Activated naive CD4-positive, alpha-beta T cell treated with anti-CD3 and anti-CD28 coated beads, Interleukin-2, amount 10 ng/mL, durations not matched to agents 7 days and 5 days (primary cell): ENCODE results near the gene TMEM235.
A peak's percentile ranks its signal among the peaks of the same experiment; 100 is the strongest.

ENCODE experiments used
- CTCF ChIA-PET: fragments of 350-600 bp; sonication (Branson Sonifier 250); formaldehyde crosslinking; loops from one replicate; lab custom pipeline; 2021; ENCODE audit warnings: antibody characterized with exemption; lab: Charles Lee
- DNase-seq: peaks from one replicate; pipeline ENCODE4 v3.0.0-alpha.2; 2020
- H3K27ac Mint-ChIP-seq: one replicate; pipeline ENCODE4 v1.8.0; 2021; ENCODE audit warnings: mild to moderate bottlenecking, moderate library complexity, mixed read lengths
- H3K27me3 Mint-ChIP-seq: one replicate; pipeline ENCODE4 v1.8.0; 2021; ENCODE audit warnings: mild to moderate bottlenecking, mixed read lengths
- H3K36me3 Mint-ChIP-seq: one replicate; pipeline ENCODE4 v1.8.0; 2021; ENCODE audit warnings: mixed read lengths
- H3K4me1 Mint-ChIP-seq: one replicate; pipeline ENCODE4 v1.8.0; 2021; ENCODE audit warnings: mixed read lengths
- H3K4me3 Mint-ChIP-seq: one replicate; pipeline ENCODE4 v1.8.0; 2021; ENCODE audit warnings: mild to moderate bottlenecking, moderate library complexity, mixed read lengths
- H3K9me3 Mint-ChIP-seq: one replicate; pipeline ENCODE4 v1.8.0; 2021; ENCODE audit warnings: mixed read lengths

Gene TMEM235

DNA sequence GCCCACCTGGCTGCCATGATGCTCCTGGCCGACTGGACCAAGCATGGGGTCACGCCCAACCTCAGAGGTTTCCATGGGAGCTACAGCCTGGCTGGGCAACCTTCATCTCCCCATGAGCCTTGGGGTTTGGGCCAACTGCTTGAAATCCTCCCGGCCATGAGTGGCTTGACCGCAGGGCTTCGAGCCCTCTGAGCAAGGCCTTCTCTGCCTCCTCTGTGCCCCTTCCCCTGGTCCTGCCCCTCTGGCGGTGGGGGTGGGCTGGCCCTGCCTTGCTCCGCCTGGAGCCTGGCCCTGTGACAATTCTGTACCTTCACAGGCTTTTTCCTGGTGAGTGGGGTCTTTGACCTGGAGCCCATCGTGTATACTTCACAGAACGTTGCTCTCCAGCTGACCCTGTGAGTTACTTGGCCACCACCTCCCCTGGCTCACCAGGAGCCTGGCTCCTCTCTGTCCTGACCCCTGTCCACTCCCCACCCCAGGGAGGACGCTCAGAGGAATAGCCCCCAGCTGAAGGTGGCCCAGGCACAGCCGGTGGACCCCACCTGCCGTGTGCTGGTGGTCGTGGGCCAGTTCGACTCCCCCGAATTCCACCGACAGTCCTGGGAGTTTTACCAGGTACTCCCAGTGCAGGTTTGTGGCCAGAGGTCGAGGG lies 26.2 kb upstream of the TMEM235 start:
- DNase-seq: no peak
- no peaks in the 10 kb centered on the region for H3K4me1 Mint-ChIP-seq
- H3K9me3 Mint-ChIP-seq: no peaks in the 10 kb centered on the region
- no peaks in the 10 kb centered on the region for H3K36me3 Mint-ChIP-seq
- CTCF ChIA-PET: no interaction called here
- H3K27me3 Mint-ChIP-seq: peaks cover 4% of the 10 kb centered on the region
- no peak overlapping the region for H3K4me3 Mint-ChIP-seq
- H3K27ac Mint-ChIP-seq: no peak overlapping the region

DNA sequence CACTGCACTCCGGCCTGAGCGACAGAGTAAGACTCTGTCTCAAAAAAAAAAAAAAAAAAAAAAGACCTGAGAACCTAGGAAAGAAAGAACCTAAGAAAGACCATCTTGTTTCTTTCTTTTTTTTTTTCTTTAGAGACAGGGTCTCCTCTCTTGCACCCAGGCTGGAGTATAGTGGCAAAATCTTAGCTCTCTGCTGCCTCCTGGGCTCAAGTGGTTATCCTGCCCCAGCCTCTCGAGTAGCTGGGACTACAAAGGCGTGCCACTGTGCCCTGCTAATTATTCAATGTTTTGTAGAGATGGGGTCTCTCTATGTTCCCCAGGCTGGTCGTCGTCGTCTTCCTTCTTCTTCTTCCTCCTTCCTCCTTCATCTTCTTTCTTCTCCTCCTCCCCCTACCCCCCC lies 25.1 kb upstream of the TMEM235 start:
- no peak for DNase-seq
- Mint-ChIP-seq H3K27me3 (peaks cover 4% of the 10 kb centered on the region), H3K9me3 (no peaks in the 10 kb centered on the region), H3K4me3 (no peak overlapping the region), H3K4me1 (no peaks in the 10 kb centered on the region), H3K27ac (no peak overlapping the region), H3K36me3 (no peaks in the 10 kb centered on the region)
- CTCF ChIA-PET: no interaction called here

DNA sequence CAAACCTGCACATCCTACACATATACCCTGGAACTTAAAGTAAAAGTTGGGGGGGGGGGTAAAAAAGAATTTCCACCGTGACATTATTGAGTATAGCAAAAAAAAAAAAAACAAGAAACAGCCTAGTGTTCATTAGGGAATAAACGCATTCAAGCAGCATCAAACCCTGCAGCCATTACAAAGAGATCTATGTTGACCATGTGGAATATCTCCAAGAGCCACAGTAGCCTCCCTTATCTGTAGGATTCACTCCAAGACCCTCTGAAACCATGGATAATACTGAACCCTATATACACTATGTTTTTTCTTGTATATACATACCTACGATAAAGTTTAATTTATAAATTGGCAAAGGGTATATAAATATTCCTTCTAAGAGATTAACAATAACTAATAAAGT lies 22.9 kb upstream of the TMEM235 start:
- H3K4me3 Mint-ChIP-seq: no peak overlapping the region
- H3K36me3 Mint-ChIP-seq: no peaks in the 10 kb centered on the region
- no peak for DNase-seq
- H3K27me3 Mint-ChIP-seq: peaks cover 4% of the 10 kb centered on the region
- H3K4me1 Mint-ChIP-seq: peaks cover under 1% of the 10 kb centered on the region
- CTCF ChIA-PET: no interaction called here
- no peaks in the 10 kb centered on the region for H3K9me3 Mint-ChIP-seq
- no peak overlapping the region for H3K27ac Mint-ChIP-seq

DNA sequence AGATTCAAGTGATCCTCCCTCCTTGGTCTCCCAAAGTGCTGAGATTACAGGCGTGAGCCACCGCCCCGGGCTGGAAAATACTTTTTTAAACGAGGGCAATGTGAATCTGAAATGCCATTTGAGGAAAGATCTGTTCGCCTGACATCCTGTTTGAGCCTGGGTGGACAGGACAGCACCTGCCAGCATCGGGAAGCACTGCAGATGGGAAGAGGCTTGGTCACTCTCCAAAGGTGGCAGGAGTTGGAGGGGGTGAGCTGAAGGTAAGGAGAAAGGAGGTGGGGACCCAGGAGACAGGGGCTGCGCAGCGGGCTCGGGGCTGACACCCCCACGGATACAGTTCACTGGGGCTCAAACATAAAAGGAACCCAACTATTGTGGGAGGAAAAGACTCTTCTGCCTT lies 21.3 kb upstream of the TMEM235 start:
- Mint-ChIP-seq H3K4me1 (peaks cover 11% of the 10 kb centered on the region), H3K27ac (no peak overlapping the region), H3K4me3 (no peak overlapping the region), H3K36me3 (peaks cover 2% of the 10 kb centered on the region), H3K9me3 (no peaks in the 10 kb centered on the region), H3K27me3 (peaks cover 4% of the 10 kb centered on the region)
- CTCF ChIA-PET: no interaction called here
- no peak for DNase-seq

DNA sequence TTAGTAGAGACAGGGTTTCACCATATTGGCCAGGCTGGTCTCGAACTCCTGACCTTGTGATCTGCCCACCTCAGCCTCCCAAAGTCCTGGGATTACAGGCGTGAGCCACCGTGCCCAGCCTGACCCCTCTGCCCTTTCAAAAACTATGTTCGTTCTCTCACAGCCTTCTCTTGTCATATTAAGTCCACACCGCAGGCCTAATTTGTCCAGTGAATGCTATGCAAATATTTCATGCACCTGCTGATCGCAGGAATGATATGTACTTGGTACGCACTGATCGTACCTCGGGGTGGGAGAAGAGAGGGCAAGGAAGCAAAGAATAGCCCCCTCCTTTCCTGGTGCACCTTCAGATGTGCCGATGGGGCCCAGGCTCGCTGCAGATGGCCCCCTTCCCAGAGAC lies 20.4 kb upstream of the TMEM235 start:
- CTCF ChIA-PET: no interaction called here
- Mint-ChIP-seq H3K36me3 (peaks cover 7% of the 10 kb centered on the region), H3K4me1 (peaks cover 18% of the 10 kb centered on the region), H3K27ac (no peak overlapping the region), H3K9me3 (no peaks in the 10 kb centered on the region), H3K27me3 (peaks cover 4% of the 10 kb centered on the region), H3K4me3 (no peak overlapping the region)
- DNase-seq: no peak

DNA sequence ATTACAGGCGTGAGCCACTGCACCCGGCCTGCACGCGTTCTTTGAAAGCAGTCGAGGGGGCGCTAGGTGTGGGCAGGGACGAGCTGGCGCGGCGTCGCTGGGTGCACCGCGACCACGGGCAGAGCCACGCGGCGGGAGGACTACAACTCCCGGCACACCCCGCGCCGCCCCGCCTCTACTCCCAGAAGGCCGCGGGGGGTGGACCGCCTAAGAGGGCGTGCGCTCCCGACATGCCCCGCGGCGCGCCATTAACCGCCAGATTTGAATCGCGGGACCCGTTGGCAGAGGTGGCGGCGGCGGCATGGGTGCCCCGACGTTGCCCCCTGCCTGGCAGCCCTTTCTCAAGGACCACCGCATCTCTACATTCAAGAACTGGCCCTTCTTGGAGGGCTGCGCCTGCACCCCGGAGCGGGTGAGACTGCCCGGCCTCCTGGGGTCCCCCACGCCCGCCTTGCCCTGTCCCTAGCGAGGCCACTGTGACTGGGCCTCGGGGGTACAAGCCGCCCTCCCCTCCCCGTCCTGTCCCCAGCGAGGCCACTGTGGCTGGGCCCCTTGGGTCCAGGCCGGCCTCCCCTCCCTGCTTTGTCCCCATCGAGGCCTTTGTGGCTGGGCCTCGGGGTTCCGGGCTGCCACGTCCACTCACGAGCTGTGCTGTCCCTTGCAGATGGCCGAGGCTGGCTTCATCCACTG lies 17.3 kb upstream of the TMEM235 start, which contains the start of gene BIRC5:
TSS of gene BIRC5 (plus strand) at position 238 of the 690 bp plus-strand sequence. CDS start at position 302, 64 bp downstream.
- CTCF ChIA-PET: interaction anchor here (1.2 kb wide), 1 partner anchor 36 kb away, joined by 3 read pairs; no protein-coding TSS in a partner anchor
- Mint-ChIP-seq H3K9me3 (no peaks in the 10 kb centered on the region), H3K4me1 (peaks cover 26% of the 10 kb centered on the region), H3K27me3 (peaks cover 4% of the 10 kb centered on the region), H3K4me3 (peak within 1 kb of the TSS; percentile 97), H3K27ac (peak within 1 kb of the TSS; percentile 93), H3K36me3 (peaks cover 20% of the 10 kb centered on the region)
- peak; percentile 94 for DNase-seq

DNA sequence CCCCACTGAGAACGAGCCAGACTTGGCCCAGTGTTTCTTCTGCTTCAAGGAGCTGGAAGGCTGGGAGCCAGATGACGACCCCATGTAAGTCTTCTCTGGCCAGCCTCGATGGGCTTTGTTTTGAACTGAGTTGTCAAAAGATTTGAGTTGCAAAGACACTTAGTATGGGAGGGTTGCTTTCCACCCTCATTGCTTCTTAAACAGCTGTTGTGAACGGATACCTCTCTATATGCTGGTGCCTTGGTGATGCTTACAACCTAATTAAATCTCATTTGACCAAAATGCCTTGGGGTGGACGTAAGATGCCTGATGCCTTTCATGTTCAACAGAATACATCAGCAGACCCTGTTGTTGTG lies 16.7 kb upstream of the TMEM235 start:
- Mint-ChIP-seq H3K27ac (peak overlapping the region; percentile 93), H3K9me3 (no peaks in the 10 kb centered on the region), H3K4me1 (peaks cover 32% of the 10 kb centered on the region), H3K36me3 (peaks cover 25% of the 10 kb centered on the region), H3K27me3 (peaks cover 4% of the 10 kb centered on the region), H3K4me3 (peak overlapping the region; percentile 97)
- CTCF ChIA-PET: interaction anchor here (1.2 kb wide), 1 partner anchor 36 kb away, joined by 3 read pairs; no protein-coding TSS in a partner anchor
- DNase-seq: no peak

DNA sequence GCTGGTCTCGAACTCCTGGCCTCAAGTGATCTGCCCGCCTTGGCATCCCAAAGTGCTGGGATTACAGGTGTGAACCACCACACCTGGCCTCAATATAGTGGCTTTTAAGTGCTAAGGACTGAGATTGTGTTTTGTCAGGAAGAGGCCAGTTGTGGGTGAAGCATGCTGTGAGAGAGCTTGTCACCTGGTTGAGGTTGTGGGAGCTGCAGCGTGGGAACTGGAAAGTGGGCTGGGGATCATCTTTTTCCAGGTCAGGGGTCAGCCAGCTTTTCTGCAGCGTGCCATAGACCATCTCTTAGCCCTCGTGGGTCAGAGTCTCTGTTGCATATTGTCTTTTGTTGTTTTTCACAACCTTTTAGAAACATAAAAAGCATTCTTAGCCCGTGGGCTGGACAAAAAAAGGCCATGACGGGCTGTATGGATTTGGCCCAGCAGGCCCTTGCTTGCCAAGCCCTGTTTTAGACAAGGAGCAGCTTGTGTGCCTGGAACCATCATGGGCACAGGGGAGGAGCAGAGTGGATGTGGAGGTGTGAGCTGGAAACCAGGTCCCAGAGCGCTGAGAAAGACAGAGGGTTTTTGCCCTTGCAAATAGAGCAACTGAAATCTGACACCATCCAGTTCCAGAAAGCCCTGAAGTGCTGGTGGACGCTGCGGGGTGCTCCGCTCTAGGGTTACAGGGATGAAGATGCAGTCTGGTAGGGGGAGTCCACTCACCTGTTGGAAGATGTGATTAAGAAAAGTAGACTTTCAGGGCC lies 11.9 kb upstream of the TMEM235 start:
- no peaks in the 10 kb centered on the region for H3K27me3 Mint-ChIP-seq
- CTCF ChIA-PET: no interaction called here
- peaks cover 55% of the 10 kb centered on the region for H3K36me3 Mint-ChIP-seq
- H3K27ac Mint-ChIP-seq: peak overlapping the region; percentile 42
- no peaks in the 10 kb centered on the region for H3K9me3 Mint-ChIP-seq
- H3K4me3 Mint-ChIP-seq: no peak overlapping the region
- no peak for DNase-seq
- peaks cover 27% of the 10 kb centered on the region for H3K4me1 Mint-ChIP-seq

DNA sequence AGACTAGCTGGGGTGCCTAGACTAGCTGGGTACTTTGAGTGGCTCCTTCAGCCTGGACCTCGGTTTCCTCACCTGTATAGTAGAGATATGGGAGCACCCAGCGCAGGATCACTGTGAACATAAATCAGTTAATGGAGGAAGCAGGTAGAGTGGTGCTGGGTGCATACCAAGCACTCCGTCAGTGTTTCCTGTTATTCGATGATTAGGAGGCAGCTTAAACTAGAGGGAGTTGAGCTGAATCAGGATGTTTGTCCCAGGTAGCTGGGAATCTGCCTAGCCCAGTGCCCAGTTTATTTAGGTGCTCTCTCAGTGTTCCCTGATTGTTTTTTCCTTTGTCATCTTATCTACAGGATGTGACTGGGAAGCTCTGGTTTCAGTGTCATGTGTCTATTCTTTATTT lies 8.4 kb upstream of the TMEM235 start:
- Mint-ChIP-seq H3K9me3 (no peaks in the 10 kb centered on the region), H3K27ac (peak overlapping the region; percentile 16), H3K36me3 (peaks cover 56% of the 10 kb centered on the region)

DNA sequence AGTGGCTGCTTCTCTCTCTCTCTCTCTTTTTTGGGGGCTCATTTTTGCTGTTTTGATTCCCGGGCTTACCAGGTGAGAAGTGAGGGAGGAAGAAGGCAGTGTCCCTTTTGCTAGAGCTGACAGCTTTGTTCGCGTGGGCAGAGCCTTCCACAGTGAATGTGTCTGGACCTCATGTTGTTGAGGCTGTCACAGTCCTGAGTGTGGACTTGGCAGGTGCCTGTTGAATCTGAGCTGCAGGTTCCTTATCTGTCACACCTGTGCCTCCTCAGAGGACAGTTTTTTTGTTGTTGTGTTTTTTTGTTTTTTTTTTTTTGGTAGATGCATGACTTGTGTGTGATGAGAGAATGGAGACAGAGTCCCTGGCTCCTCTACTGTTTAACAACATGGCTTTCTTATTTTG lies 7.7 kb upstream of the TMEM235 start:
- CTCF ChIA-PET: no interaction called here
- Mint-ChIP-seq H3K27me3 (peaks cover 27% of the 10 kb centered on the region), H3K9me3 (no peaks in the 10 kb centered on the region), H3K36me3 (peaks cover 53% of the 10 kb centered on the region), H3K27ac (no peak overlapping the region), H3K4me1 (peaks cover 15% of the 10 kb centered on the region), H3K4me3 (no peak overlapping the region)
- no peak for DNase-seq

More for the DNA sequence above, 8.4 kb upstream of the TMEM235 start:
- no peak for DNase-seq
- H3K4me3 Mint-ChIP-seq: no peak overlapping the region
- peaks cover 15% of the 10 kb centered on the region for H3K4me1 Mint-ChIP-seq
- CTCF ChIA-PET: no interaction called here
- peaks cover 20% of the 10 kb centered on the region for H3K27me3 Mint-ChIP-seq

DNA sequence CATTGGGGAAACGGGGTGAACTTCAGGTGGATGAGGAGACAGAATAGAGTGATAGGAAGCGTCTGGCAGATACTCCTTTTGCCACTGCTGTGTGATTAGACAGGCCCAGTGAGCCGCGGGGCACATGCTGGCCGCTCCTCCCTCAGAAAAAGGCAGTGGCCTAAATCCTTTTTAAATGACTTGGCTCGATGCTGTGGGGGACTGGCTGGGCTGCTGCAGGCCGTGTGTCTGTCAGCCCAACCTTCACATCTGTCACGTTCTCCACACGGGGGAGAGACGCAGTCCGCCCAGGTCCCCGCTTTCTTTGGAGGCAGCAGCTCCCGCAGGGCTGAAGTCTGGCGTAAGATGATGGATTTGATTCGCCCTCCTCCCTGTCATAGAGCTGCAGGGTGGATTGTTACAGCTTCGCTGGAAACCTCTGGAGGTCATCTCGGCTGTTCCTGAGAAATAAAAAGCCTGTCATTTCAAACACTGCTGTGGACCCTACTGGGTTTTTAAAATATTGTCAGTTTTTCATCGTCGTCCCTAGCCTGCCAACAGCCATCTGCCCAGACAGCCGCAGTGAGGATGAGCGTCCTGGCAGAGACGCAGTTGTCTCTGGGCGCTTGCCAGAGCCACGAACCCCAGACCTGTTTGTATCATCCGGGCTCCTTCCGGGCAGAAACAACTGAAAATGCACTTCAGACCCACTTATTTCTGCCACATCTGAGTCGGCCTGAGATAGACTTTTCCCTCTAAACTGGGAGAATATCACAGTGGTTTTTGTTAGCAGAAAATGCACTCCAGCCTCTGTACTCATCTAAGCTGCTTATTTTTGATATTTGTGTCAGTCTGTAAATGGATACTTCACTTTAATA lies 7.0 kb upstream of the TMEM235 start:
- DNase-seq: no peak
- no peaks in the 10 kb centered on the region for H3K9me3 Mint-ChIP-seq
- H3K27ac Mint-ChIP-seq: no peak overlapping the region
- no peak overlapping the region for H3K4me3 Mint-ChIP-seq
- H3K4me1 Mint-ChIP-seq: peaks cover 11% of the 10 kb centered on the region
- CTCF ChIA-PET: interaction anchor here (1.8 kb wide), 1 partner anchor 26 kb away, joined by 8 read pairs; no protein-coding TSS in a partner anchor
- H3K36me3 Mint-ChIP-seq: peaks cover 47% of the 10 kb centered on the region
- peaks cover 34% of the 10 kb centered on the region for H3K27me3 Mint-ChIP-seq

DNA sequence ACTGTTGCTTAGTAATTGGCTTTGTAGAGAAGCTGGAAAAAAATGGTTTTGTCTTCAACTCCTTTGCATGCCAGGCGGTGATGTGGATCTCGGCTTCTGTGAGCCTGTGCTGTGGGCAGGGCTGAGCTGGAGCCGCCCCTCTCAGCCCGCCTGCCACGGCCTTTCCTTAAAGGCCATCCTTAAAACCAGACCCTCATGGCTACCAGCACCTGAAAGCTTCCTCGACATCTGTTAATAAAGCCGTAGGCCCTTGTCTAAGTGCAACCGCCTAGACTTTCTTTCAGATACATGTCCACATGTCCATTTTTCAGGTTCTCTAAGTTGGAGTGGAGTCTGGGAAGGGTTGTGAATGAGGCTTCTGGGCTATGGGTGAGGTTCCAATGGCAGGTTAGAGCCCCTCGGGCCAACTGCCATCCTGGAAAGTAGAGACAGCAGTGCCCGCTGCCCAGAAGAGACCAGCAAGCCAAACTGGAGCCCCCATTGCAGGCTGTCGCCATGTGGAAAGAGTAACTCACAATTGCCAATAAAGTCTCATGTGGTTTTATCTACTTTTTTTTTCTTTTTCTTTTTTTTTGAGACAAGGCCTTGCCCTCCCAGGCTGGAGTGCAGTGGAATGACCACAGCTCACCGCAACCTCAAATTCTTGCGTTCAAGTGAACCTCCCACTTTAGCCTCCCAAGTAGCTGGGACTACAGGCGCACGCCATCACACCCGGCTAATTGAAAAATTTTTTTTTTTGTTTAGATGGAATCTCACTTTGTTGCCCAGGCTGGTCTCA lies 6.2 kb upstream of the TMEM235 start:
- H3K27me3 Mint-ChIP-seq: peaks cover 42% of the 10 kb centered on the region
- peaks cover 6% of the 10 kb centered on the region for H3K4me1 Mint-ChIP-seq
- no peak overlapping the region for H3K27ac Mint-ChIP-seq
- H3K4me3 Mint-ChIP-seq: no peak overlapping the region
- no peaks in the 10 kb centered on the region for H3K9me3 Mint-ChIP-seq
- peaks cover 40% of the 10 kb centered on the region for H3K36me3 Mint-ChIP-seq
- DNase-seq: no peak
- CTCF ChIA-PET: interaction anchor here (0.7 to 1.8 kb wide), 4 partner anchors 26 to 500 kb away, joined by 3 to 8 read pairs (median 4); no protein-coding TSS in a partner anchor
